SK-N-SH treated with all-trans-retinoic acid at 6 μM for 48 hours (cell line): ENCODE data around the gene ZFYVE19.

Source experiments
- ATAC-seq: fragments of 200-7000 bp; cut with Tn5 transposase; 3 replicates; pipeline ENCODE4 v1.9.1; 2020; ENCODE audit warnings: mild to moderate bottlenecking, moderate library complexity
- ARNTL ChIP-seq: fragments of 450-650 bp; formaldehyde crosslinking; IDR thresholded peaks from 2 replicates; pipeline ENCODE4 v1.5.0; 2020; ENCODE audit warnings: low read depth, mild to moderate bottlenecking, moderate library complexity, borderline replicate concordance
- BACH2 ChIP-seq: fragments of 250-450 bp; sonication (Bioruptor Pico); IDR thresholded peaks from 2 replicates; pipeline ENCODE4 v1.9.0; 2021; ENCODE audit warnings: mild to moderate bottlenecking, borderline replicate concordance
- CREB5 ChIP-seq: fragments of 250-450 bp; sonication (Bioruptor Pico); IDR thresholded peaks from 2 replicates; pipeline ENCODE4 v1.5.1; 2020; ENCODE audit warnings: low read depth, mild to moderate bottlenecking, moderate library complexity
- CSDC2 ChIP-seq: fragments of 250-450 bp; sonication (Bioruptor Pico); IDR thresholded peaks from 2 replicates; pipeline ENCODE4 v1.5.0; 2020; ENCODE audit warnings: mild to moderate bottlenecking, moderate library complexity
- ESRRG ChIP-seq: fragments of 250-450 bp; sonication (Bioruptor Pico); IDR thresholded peaks from 2 replicates; pipeline ENCODE4 v1.6.1; 2021; ENCODE audit warnings: mild to moderate bottlenecking
- GLIS3 ChIP-seq: fragments of 250-450 bp; sonication (Bioruptor Pico); IDR thresholded peaks from 2 replicates; pipeline ENCODE4 v1.5.0; 2020; ENCODE audit warnings: mild to moderate bottlenecking, moderate library complexity
- ISL1 ChIP-seq: fragments of 250-450 bp; sonication (Bioruptor Pico); IDR thresholded peaks from 2 replicates; pipeline ENCODE4 v2.1.2; 2022; ENCODE audit warnings: mild to moderate bottlenecking, moderate library complexity
- OSR1 ChIP-seq: fragments of 250-450 bp; sonication (Bioruptor Pico); IDR thresholded peaks from 2 replicates; pipeline ENCODE4 v1.8.0; 2022; ENCODE audit warnings: moderate library complexity, mild to moderate bottlenecking, inconsistent platforms
- POU6F1 ChIP-seq: fragments of 250-450 bp; sonication (Bioruptor Pico); IDR thresholded peaks from 2 replicates; pipeline ENCODE4 v1.8.0; 2021; ENCODE audit warnings: low read depth, mild to moderate bottlenecking, moderate library complexity, borderline replicate concordance
- PPARA ChIP-seq: fragments of 250-450 bp; sonication (Bioruptor Pico); IDR thresholded peaks from 2 replicates; pipeline ENCODE4 v1.5.0; 2020; ENCODE audit warnings: mild to moderate bottlenecking, borderline replicate concordance
- RARB ChIP-seq: fragments of 250-450 bp; sonication (Bioruptor Pico); IDR thresholded peaks from 2 replicates; pipeline ENCODE4 v1.8.0; 2021; ENCODE audit warnings: mild to moderate bottlenecking, moderate library complexity
- SNAI2 ChIP-seq: fragments of 250-450 bp; sonication (Bioruptor Pico); IDR thresholded peaks from 2 replicates; pipeline ENCODE4 v1.5.0; 2020; ENCODE audit warnings: mild to moderate bottlenecking, moderate library complexity
- TCF4 ChIP-seq: fragments of 250-450 bp; sonication (Bioruptor Pico); IDR thresholded peaks from 2 replicates; pipeline ENCODE4 v1.8.0; 2021; ENCODE audit warnings: mild to moderate bottlenecking, moderate library complexity, borderline replicate concordance
- TOX ChIP-seq: fragments of 250-450 bp; sonication (Bioruptor Pico); IDR thresholded peaks from 2 replicates; pipeline ENCODE4 v1.8.0; 2021; ENCODE audit warnings: mild to moderate bottlenecking, moderate library complexity, borderline replicate concordance
- ZC3H10 ChIP-seq: fragments of 250-450 bp; sonication (Bioruptor Pico); IDR thresholded peaks from 2 replicates; pipeline ENCODE4 v1.5.1; 2021; ENCODE audit warnings: mild to moderate bottlenecking, moderate library complexity
- ZFP3 ChIP-seq: fragments of 250-450 bp; sonication (Bioruptor Pico); IDR thresholded peaks from 2 replicates; pipeline ENCODE4 v1.5.0; 2020; ENCODE audit warnings: mild to moderate bottlenecking, moderate library complexity
- ZFP30 ChIP-seq: fragments of 450-650 bp; formaldehyde crosslinking; IDR thresholded peaks from 2 replicates; pipeline ENCODE4 v1.5.0; 2022; ENCODE audit warnings: mild to moderate bottlenecking, moderate library complexity
- ZNF70 ChIP-seq: fragments of 450-650 bp; formaldehyde crosslinking; IDR thresholded peaks from 2 replicates; pipeline ENCODE4 v1.5.0; 2020; ENCODE audit warnings: mild to moderate bottlenecking, moderate library complexity
- ZNF8 ChIP-seq: fragments of 450-650 bp; formaldehyde crosslinking; IDR thresholded peaks from 2 replicates; pipeline ENCODE4 v1.5.0; 2020; ENCODE audit warnings: mild to moderate bottlenecking, moderate library complexity
- TF ChIP-seq, protein P1 (sequence below): fragments of 250-450 bp; sonication (Bioruptor Pico); IDR thresholded peaks from 2 replicates; pipeline ENCODE4 v1.5.0; 2020; ENCODE audit warnings: mild to moderate bottlenecking, moderate library complexity
- TF ChIP-seq, protein P2 (sequence below): fragments of 250-450 bp; sonication (Bioruptor Pico); IDR thresholded peaks from 2 replicates; pipeline ENCODE4 v1.5.1; 2021; ENCODE audit warnings: mild to moderate bottlenecking, moderate library complexity

ZFYVE19 gene

GRCh38 chr15:40825661-40826422, 19.0 kb downstream of the ZFYVE19 start:
- TF ChIP-seq CREB5 (no peak), GLIS3 (CRISPR knock-in tag) (no peak), ZFP30 (no peak), TOX (no peak)
- TF ChIP-seq, protein P1, sequence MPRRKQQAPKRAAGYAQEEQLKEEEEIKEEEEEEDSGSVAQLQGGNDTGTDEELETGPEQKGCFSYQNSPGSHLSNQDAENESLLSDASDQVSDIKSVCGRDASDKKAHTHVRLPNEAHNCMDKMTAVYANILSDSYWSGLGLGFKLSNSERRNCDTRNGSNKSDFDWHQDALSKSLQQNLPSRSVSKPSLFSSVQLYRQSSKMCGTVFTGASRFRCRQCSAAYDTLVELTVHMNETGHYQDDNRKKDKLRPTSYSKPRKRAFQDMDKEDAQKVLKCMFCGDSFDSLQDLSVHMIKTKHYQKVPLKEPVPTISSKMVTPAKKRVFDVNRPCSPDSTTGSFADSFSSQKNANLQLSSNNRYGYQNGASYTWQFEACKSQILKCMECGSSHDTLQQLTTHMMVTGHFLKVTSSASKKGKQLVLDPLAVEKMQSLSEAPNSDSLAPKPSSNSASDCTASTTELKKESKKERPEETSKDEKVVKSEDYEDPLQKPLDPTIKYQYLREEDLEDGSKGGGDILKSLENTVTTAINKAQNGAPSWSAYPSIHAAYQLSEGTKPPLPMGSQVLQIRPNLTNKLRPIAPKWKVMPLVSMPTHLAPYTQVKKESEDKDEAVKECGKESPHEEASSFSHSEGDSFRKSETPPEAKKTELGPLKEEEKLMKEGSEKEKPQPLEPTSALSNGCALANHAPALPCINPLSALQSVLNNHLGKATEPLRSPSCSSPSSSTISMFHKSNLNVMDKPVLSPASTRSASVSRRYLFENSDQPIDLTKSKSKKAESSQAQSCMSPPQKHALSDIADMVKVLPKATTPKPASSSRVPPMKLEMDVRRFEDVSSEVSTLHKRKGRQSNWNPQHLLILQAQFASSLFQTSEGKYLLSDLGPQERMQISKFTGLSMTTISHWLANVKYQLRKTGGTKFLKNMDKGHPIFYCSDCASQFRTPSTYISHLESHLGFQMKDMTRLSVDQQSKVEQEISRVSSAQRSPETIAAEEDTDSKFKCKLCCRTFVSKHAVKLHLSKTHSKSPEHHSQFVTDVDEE: no peak

GRCh38 chr15:40826423-40827075, 19.7 kb downstream of the ZFYVE19 start:
- TF ChIP-seq CSDC2 (CRISPR knock-in tag) (no peak), ZFP30 (no peak), ZNF70 (CRISPR knock-in tag) (no peak), ZFP3 (no peak), ISL1 (CRISPR knock-in tag) (no peak), GLIS3 (CRISPR knock-in tag) (no peak), ESRRG (CRISPR knock-in tag) (no peak), POU6F1 (CRISPR knock-in tag) (no peak), OSR1 (CRISPR knock-in tag) (no peak), BACH2 (CRISPR knock-in tag) (no peak), TCF4 (CRISPR knock-in tag) (no peak), ZNF8 (CRISPR knock-in tag) (no peak), TOX (no peak), SNAI2 (CRISPR knock-in tag) (no peak), PPARA (no peak), ARNTL (CRISPR knock-in tag) (no peak), ZC3H10 (CRISPR knock-in tag) (no peak)
- TF ChIP-seq, protein P2, sequence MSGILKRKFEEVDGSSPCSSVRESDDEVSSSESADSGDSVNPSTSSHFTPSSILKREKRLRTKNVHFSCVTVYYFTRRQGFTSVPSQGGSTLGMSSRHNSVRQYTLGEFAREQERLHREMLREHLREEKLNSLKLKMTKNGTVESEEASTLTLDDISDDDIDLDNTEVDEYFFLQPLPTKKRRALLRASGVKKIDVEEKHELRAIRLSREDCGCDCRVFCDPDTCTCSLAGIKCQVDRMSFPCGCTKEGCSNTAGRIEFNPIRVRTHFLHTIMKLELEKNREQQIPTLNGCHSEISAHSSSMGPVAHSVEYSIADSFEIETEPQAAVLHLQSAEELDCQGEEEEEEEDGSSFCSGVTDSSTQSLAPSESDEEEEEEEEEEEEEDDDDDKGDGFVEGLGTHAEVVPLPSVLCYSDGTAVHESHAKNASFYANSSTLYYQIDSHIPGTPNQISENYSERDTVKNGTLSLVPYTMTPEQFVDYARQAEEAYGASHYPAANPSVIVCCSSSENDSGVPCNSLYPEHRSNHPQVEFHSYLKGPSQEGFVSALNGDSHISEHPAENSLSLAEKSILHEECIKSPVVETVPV: no peak
- ATAC-seq: no peak

More at GRCh38 chr15:40825661-40826422, 19.0 kb downstream of the ZFYVE19 start:
- peak; percentile 67 for ATAC-seq

- no peak for TF ChIP-seq RARB (CRISPR knock-in tag)
- TF ChIP-seq GLIS3 (CRISPR knock-in tag): no peak
- no peak for TF ChIP-seq TCF4 (CRISPR knock-in tag)
- no peak for TF ChIP-seq ZFP30
- no peak for TF ChIP-seq POU6F1 (CRISPR knock-in tag)
- TF ChIP-seq CREB5: no peak
- no peak for TF ChIP-seq OSR1 (CRISPR knock-in tag)
- TF ChIP-seq, protein P2: no peak
- TF ChIP-seq, all 23 proteins: peak for 0
- ATAC-seq: no peak
Observed at GRCh38 chr15:40828447-40829036, 21.7 kb downstream of the ZFYVE19 start, which contains the start of gene PPP1R14D. PPP1R14D (minus strand) TSS chr15:40828708; CDS start chr15:40828641, 67 bp downstream.
